GM19324 (cell line): ENCODE measurements around the gene RRP8.
A peak's percentile ranks its signal among the peaks of the same experiment; 100 is the strongest.

Experiments
- ATAC-seq: cut with Tn5 transposase; IDR thresholded peaks from one replicate; pipeline ENCODE4 v1.9.1; 2021; ENCODE audit warnings: mild to moderate bottlenecking, moderate library complexity; ENCODE audit not compliant: unreplicated experiment, low FRiP score

RRP8 gene

DNA sequence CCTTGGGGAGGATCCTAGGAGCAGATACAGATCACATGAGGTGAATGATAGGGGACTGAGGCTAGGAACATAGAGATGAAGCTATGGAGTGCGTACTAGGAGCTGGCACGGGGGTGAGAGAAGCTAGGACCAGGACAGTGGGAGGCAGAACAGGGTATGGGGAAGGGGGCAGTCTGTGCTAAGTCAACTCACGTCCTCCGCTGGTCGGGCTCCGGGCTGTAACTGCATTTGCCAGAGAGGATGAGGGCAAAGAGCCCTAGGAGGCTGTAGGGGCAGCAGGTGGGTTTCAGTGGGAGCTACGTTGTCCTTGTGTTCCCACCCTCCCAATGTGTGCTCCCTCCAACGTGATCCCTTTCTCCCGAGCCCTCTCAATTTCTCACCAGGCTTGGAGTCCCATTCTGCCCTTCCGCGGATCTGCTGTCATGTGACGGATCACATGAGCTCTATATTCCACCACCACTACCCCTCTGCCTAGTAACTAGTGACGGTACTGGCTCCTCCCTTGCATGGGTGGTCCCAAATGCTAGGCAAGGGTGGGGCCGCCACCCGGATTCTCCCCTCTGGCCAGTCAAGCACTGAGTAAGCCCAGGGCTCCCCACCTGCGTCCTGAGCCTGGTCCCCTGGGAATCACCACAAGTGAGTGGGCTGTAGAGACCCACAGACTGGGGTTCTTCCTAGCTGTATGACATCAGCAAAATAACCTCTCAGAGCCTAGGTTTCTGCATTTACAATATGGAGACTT, 15.8 kb upstream of the RRP8 start, which contains the start of gene TPP1:
TPP1 (minus strand) TSS at position 419 of the 742 bp plus-strand sequence; CDS start at position 397, 22 bp downstream.
- ATAC-seq, result peak; percentile 99

DNA sequence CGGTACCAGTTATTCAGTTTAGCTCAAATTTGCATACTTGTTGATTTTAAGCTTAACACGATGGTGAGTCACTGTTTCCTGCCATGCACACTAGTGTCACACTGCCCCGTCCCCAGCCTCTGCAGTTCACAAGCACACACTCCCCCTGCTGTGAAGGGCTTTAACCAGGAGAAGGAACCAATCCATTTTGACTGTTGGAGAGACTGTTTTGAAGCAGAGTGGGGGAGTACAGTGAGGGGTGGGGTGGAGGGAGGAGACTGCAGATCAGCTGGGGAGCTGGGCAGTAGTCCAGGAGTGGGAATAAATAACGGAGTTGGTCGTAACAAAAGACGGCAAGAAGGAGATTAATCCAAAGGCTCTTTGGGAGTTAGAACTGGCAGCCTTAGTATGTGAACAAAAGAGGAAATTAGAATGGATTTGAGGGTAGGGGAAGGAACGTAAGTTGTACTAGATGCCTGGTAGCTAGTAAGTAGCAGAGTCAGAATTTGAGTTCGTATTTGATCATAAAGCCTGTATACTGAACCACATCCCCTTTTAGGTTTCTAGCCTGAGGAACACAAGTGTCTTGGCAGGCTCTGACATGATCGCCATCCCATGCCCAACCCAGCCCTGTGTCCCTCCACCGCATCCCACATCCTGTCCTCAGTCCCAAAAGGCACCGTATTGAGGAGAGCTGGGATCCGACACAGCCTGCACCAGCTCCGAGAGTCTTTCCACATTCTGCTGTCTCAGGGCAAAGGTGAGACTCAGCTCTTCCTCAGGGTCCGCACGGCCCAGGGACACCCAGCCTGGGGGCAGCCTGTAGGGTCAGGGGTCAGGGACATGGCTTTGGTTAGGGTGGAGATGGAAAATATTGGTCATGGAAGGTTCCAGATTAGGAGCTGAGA, 14.9 kb upstream of the RRP8 start:
- ATAC-seq, result no peak

DNA sequence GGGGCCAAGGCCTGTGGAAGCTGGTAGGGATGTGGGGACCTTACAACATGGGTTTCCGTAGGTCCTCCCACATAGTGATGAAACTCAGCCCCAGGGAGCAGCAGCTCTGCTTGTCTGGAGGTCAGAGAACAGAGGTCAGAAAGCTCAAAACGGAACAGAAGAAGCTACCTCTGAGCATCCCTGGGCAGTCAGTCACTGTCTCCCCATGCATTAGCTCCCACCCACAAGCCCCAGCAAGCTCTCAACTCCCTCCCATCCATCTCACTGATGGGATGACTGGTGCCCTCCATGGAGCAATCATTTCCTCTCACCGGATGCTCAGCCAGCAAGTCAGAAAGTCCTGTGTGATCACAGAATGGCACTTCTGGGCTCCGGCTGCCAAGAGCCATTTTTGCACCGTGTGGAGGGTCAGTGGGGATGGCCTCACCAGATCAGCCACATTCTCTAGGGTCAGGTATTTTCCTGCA, 13.9 kb upstream of the RRP8 start:
- no peak for ATAC-seq

DNA sequence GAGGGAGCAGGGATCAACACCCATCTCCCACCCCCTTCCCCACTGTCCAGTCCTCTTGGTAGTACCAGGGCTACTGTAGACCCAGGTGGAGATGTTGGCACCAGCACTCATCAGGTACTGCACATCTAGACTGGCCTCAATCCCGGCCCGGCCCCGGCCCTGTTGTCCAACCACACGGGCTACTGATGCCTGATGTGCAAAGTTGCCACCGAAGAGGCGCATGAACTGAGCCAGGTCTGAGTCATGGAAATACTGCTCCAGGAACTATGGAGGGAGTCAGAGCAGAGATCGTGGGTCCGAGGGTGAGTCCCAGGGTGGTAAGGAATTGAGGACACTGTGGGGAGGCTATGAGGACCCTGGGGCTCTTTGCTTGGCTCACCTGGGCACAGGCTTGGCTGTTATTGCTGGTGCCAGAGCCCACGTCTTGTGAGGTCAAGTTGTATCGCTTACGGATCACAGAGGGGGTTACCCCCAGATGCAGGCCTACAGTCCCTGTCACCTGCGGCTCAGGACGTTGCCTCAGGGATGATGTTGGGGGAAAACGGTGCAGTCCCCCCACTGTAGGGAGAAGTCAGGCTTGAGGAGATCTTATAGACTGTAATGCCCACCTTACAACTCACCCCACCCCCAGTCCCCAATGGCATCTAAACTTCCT, 13.3 kb upstream of the RRP8 start:
- no peak for ATAC-seq

DNA sequence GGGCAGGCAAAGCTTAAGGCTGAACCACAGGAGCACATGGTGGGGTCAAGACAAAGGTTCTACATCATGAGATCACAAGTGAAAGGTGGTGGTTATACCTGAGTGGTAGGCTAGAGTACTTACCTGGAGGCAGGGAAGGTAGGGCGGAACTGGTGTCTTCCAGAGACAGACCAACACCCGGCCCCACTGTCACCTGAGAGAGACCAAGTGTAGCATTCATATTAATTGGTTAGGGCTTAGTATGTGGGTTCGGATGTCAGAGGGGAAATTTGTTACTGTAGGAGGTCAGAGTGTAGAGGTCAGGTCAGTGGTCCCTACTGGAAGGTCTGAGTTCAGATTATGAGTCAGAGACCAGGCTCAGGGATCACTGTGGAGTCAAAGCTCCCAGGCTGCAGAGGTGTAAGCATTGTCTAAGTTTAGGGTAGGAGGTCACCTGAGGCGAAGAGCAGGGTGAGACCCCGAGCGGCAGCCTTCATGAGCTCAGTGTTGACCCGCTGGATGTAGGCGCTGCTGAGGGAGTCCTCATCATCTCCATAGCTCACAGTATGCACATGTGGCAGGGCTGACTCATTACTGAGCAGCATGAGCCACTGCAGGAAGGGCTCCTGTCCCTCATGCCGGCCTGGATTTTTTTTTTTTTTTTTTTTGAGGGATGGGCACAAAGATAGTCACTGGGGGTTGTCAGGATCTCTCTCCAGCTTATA, 12.6 kb upstream of the RRP8 start:
- no peak for ATAC-seq

DNA sequence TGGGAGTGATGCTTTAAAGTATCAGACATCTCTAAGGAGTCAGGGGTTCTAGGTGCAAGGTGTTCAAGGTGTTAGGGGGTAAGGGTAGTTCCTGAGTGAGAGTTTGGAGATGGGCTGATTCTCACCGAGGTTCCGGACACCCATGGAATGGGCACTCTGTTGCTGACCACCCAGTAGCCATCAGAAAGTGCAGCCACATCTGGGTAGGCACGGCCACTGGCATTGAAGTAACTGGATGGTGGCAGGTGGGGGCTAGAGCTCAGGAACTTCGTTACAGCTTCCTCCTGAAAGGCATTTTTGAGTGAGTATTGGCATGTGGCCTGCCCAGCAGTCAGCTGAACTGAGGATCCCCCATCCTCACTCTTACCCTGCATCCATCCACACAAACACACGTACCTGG, 11.6 kb upstream of the RRP8 start:
- ATAC-seq, result no peak

DNA sequence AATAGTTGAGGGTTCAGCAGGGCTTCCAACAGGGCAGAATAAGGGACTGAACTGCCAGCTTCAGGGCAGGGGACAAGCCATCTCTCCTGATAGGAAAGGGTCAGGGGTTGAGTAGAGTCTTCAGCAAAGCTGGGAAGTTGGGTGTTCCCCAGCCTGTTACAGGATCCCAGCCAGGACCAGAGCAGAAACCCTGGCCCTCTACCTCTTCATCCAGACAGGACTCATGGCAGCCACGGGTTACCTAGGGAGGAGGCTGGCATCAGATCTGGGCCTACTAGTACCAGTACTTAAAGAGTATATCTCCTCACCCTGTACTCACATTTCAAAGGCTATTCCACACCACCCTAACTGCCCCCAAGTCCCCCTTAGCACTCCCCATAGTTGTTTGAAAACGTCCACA, 11.0 kb upstream of the RRP8 start:
- ATAC-seq, result no peak

DNA sequence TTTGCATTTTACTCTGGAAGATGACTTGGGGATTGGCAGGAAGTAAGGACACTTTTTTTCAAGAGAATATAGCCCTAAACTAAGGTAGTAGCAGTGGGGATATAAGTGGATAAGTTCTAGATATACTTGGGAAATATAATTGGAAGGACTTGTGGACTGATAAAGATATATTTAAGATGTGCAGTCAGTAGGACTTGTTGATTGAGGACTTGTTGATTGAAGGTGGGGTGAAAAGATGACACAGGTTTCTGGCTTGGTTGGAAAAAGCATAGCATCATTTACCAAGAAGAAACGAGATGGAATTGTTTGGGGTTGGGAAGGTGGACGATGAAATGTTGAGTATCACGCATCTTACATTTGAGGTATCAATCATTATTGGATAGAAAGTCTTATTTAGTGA, 10.1 kb upstream of the RRP8 start:
- ATAC-seq, result no peak

DNA sequence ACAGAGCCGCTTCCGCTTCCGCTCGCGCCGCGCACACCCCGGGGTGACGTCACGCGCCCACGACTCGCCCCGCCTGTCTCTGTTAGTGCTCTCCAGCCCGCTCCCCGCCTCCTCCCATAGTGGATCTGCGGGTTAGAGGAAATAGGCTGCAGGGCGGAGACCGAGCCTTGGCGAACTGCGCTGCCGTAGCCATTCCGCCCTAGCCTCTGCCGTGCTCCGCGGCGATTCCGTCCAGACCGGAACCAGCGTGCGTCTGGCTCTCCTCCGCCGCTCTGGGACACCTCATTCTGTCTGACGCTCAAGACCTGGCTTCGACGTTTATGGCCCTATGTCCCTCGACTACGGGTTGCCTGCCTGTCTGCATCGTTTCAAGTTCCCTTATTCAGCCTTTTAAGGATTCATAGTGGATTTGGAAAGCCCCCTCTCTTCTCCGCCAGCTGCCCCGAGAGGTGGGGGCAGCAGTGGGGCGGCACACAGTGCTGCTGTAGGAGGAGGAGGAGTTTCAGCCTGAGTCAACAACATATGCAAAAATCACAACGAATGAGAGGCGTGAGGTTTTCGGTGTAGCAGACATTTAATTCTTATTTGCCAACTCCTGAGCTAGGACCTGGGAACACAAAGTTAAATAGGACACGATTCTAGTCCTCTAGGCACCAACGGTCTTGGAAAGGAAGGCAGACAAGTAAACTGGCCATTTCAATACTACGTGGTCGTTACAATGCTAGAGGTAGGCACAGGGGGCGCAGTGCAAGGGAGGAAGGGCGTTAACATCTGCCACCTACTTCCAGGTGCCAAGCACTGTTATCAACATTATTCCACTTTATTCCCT, 9.0 kb upstream of the RRP8 start, which contains the start of gene TAF10:
TAF10 (minus strand) TSS at position 4 of the 829 bp plus-strand sequence. CDS start 27 bp downstream, outside the sequence.
- peak; percentile 92 for ATAC-seq

DNA sequence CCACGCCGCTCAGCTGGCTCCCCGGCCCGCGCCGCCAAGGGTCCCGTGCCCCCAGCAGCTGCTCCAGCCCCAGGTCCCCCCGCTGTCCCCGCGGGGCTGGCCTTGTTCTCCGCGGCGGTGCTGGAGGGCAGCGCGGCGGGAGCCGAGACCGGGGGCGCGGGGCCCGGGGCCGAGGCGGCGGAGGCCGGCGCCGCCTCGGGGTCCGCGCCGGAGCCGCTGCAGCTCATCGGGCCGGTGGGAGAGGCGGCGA, 8.5 kb upstream of the RRP8 start:
- peak; percentile 20 for ATAC-seq

DNA sequence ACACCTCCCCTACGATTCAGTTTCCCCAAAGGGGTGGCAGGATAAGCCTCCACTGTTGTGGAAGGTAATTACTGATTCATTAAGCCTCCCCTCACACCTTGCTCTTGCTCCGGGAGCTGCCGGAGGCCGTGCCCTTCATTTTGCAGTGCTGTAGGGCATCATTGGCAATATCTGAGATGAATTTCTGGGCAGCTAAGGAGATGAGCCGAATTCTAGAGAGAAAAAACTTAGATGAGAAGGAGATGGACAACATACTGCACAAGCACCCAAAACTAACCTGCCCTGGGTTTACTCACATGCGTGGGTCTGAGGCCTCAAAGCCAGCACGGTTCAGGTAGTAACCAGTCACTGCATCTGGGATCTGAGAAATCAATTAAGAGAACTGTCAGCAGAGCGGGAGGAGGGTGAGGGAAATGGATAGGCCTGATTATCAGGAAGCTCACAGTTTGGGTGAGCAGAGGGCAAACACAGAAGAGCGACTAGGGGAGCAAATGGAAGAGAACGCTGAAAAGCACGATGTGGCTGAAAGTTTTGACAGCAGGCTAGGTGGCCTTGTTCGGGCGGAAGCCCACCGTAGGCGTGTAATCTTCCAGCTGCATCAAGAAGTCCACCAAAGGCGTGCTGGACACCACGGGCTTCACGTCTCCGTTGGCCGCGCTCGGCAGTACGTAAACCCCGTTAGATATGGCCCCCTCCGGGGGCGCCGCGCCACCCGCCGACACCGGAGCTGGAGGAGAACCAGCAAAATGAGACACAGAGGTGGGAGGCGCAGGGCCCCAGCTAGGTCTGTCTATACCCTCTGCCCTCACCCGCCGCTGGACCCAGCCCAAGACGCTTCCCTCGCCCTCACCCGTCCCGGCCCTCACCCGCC, 7.9 kb upstream of the RRP8 start:
- no peak for ATAC-seq

DNA sequence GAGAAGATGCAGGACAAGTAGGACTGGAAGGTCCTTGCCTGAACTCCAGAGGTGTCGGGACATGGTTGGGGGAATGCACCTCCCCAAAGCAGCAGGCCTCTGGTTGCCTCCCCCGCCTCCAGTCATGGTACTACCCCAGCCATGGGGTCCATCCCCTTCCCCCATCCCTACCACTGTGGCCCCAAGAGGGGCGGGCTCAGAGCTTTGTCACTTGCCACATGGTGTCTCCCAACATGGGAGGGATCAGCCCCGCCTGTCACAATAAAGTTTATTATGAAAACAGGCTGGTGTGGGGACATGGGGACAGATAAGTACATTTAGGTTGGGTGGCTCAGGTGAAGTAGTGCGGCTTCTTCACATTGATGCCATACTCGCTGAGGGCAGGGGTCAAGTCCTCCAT, 7.2 kb upstream of the RRP8 start:
- no peak for ATAC-seq

DNA sequence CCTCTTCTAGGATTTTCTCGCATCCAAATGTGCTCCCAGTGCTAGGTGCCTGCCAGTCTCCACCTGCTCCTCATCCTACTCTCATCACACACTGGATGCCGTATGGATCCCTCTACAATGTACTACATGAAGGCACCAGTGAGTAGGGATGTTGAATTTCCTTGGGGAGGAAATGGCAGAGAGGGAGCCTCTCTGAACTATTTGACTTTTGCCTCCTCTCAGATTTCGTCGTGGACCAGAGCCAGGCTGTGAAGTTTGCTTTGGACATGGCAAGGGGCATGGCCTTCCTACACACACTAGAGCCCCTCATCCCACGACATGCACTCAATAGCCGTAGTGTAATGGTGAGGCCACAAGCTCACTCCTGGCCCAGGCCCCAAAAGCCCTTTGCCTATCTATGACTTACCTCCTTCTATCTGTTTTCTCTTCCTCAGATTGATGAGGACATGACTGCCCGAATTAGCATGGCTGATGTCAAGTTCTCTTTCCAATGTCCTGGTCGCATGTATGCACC, 6.1 kb upstream of the RRP8 start:
- ATAC-seq, result no peak

DNA sequence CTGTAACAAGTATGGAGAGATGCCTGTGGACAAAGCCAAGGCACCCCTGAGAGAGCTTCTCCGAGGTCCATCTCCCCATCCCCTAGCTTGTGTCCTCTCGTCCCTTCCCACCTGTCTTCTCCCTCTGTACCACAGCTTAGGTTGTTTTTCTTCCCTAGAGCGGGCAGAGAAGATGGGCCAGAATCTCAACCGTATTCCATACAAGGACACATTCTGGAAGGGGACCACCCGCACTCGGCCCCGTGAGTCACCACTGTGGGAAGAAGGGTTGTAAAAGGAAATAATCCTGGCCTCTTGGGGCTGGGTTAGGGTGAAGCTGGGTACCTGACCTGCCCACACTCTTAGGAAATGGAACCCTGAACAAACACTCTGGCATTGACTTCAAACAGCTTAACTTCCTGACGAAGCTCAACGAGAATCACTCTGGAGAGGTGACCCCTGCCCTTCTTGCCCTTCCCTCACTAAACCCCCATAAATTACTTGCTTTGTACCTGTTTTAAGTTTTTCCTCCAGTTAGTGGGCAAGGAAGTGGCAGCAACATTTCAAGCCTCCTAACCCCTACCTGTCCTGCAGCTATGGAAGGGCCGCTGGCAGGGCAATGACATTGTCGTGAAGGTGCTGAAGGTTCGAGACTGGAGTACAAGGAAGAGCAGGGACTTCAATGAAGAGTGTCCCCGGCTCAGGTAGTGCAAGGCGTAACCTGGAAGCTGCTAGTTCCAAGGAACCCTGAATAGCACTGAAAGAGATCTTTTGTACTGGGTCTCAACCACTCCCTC, 5.5 kb upstream of the RRP8 start:
- no peak for ATAC-seq

DNA sequence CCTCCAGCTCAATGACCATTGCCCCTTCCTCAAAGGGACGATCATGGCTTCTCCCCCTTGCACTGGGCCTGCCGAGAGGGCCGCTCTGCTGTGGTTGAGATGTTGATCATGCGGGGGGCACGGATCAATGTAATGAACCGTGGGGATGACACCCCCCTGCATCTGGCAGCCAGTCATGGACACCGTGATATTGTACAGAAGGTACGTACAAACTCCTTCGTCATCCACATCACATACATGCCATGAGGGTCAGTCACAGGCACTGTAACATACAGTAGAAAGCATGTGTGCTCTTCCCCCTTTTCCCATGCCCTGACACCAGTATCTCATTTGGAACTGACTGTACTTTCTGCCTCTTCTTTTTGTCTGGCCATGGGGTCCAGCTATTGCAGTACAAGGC, 4.6 kb upstream of the RRP8 start:
- no peak for ATAC-seq

DNA sequence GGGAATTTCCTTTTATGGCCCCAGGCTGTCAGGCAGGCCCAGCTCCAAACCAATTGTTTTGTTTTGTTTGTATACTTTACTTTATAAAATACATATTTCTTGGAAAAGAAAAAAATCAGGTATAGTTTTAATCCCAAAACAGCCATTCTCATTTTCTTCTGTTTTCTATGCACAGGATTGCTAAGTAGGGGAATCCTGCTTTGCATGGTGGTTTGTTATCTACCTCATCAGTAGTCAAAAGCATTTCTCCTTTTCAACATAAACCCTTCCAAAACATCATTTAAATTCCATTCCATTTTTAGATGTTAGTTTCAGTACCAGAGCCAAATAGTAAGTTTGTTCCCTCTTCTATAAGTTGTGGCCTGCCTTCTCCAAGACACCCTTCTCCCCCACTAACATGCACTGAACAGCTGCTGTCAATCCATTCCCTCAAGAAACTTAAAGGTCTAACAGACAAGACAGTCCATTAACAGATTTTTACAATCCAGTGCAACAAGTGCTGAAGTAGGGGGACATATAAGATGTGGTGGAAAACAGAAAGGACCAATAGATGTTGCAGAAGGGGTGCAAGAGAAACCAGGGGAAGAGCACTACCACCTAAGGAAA, 3.9 kb upstream of the RRP8 start:
- ATAC-seq, result no peak

DNA sequence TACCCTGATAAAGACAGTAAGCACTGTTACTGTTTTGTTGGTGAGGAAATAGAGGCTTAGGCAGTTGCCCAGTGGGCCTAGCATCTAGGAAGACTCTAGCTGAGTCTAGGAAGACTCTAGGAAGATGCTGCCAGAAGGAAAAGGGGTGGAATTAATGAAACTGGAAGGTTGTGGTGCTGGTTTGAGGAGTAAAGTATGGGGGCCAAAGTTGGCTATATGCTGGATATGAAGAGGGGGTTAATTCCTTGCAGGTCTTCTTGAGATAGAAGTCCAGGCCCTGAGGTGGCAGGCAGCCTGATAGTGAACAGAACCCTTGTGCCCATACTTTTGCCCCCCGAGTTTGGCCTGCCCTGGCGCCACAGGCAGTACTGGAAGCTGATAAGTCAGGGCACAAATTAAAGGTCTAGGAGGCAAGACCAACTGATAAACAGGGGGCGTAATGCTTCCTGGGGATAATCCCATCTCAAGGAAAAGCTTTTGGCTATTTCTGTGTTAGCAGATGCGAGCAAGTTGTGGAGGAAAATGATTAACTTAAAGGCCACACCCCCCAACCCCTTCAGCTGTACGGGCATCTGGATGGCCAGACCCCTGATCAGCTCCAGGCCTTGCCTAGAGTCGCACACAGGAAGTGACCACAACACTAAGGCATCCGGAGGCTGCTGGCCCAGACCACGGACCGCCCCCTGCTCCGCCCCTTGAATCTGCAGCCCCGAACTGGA, 3.2 kb upstream of the RRP8 start:
- ATAC-seq, result no peak
